Thymus (tissue), 11 donors: ENCODE measurements around the gene KAT2A. TPM values are rescaled to one million over a fixed set of nuclear protein-coding genes. Genes with fewer than 3 reads are reported as not detected.

Experiments used
- DNase-seq, 9 donors: peaks; one replicate each; pipeline ENCODE4 v3.0.0-alpha.2; 2013; ENCODE audit warnings: low spot score in 9 of 9, low read depth in 6 of 9, missing footprints in 1 of 9
- H3K27ac ChIP-seq, 2 donors: one replicate each; pipeline ENCODE4 v1.5.1; 2013; ENCODE audit warnings: control low read depth in 1 of 2, low read depth in 1 of 2, low read length in 1 of 2, mild to moderate bottlenecking in 1 of 2, moderate library complexity in 1 of 2
- H3K27me3 ChIP-seq, 2 donors: one replicate each; pipeline ENCODE4 v1.5.1; 2013; ENCODE audit warnings: low read length in 1 of 2; ENCODE audit not compliant: control insufficient read depth in 2 of 2, insufficient read depth in 1 of 2
- H3K36me3 ChIP-seq, 2 donors: one replicate each; pipeline ENCODE4 v1.5.1; 2013; ENCODE audit warnings: low read length in 1 of 2, mild to moderate bottlenecking in 1 of 2, moderate library complexity in 1 of 2; ENCODE audit not compliant: control insufficient read depth in 2 of 2, insufficient read depth in 2 of 2
- H3K4me1 ChIP-seq, 2 donors: one replicate each; pipeline ENCODE4 v1.5.1; 2013; ENCODE audit warnings: low read length in 2 of 2; ENCODE audit not compliant: control insufficient read depth in 2 of 2, insufficient read depth in 2 of 2
- H3K4me3 ChIP-seq, 2 donors: one replicate each; pipeline ENCODE4 v1.5.1; 2013; ENCODE audit warnings: low read length in 2 of 2, control low read depth in 1 of 2, mild to moderate bottlenecking in 1 of 2
- H3K9me3 ChIP-seq, 2 donors: one replicate each; pipeline ENCODE4 v1.5.1; 2013; ENCODE audit warnings: low read length in 1 of 2, mild to moderate bottlenecking in 1 of 2; ENCODE audit not compliant: control insufficient read depth in 2 of 2, insufficient read depth in 1 of 2
- WGBS: extraction: QIAGEN DNeasy Blood & Tissue Kit; methylation state at CpG from one replicate; pipeline ENCODE4 v1.1.7; 2013; 5-methylcytosine and 5-hydroxymethylcytosine counted together
- polyA plus RNA-seq: library from polyadenylated mRNA; stranded (reverse); fragments of 200-250 nt; gene quantifications from one replicate; pipeline ENCODE4 v1.2.3, GENCODE V29; 2013
- total RNA-seq: library from RNA; stranded (reverse); fragments of 120-200 nt; gene quantifications from one replicate; pipeline ENCODE4 v1.2.4, GENCODE V29; 2013
- donor health status: healthy.

Gene KAT2A
- total and polyA plus RNA-seq, 2 donors = 9.7 to 103 TPM

DNA sequence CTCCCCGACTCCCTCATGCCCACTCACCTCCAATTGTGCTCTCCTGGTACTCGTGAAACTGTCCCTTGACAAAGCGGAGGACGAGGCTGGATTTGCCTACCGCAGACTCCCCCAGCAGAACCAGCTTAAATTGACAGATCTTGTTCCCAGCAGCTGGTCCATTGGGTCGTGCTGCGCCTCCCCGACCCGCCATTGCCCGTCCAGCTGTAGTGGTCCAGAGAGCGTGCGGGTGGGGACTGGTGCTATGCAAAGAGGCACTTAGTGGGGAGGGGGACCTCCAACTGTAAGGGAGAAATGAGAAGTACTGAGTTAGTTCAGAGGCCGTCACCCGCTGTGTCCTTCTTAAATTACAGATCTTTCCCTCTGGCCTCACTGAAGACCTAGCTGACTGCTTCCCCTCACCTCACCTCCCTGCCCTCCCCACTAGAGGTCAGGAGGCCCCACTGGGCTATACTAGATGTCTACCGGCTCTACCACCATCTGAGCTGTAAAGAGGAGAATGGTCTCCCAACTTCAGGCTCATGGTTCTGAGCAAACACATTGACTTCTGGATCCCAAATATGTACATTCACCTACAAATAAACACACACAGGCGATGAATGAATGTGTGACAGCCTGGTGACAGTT lies 9.3 kb upstream of the KAT2A start:
- Histone ChIP-seq H3K27ac (no peak overlapping the region), H3K9me3 (no peaks in the 10 kb centered on the region), H3K36me3 (peaks cover 50 to 71% of the 10 kb centered on the region in 2 donors), H3K4me1 (peaks cover 29 to 33% of the 10 kb centered on the region in 2 donors), H3K27me3 (no peaks in the 10 kb centered on the region), H3K4me3 (no peak overlapping the region)
- 98% methylated on average over 16 of the region's 16 CpGs for WGBS
- DNase-seq = no peak

DNA sequence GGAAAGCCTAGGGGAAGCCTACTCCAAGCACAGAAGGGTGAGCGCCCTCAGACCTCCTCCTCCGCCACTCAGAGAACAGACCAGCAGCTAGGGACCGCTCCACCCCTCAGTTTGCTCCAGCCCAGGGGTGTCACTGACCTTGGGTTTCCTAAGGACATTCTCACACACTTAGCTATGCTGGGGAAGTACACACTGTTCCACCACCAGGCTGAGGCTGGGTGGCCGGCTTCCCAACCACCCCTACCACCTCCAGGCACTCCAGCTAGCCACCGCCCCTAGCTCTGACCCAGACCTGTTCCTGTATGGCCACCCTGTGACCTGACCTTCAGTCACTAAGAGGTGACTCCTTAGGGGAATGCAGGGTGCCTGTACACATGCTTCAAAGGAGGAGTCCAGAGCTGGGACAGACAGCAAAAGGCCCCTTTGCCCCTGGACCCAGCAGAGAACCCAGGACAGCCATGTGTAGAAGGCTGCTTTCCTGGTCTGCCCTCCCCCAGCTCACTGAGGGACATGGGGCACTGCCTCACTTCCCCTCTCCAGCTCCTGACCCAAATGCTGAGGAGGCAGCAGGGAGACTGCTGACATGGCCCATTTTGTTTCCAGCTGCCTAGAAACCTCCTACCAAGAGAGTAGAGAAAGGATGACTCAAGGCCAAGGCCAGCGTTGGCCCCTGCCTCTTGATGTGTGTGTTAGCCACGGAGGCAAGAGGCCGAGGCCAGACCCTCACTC lies 8.1 kb upstream of the KAT2A start:
- peaks cover 26 to 28% of the 10 kb centered on the region in 2 donors for H3K4me1 ChIP-seq
- peaks cover 59 to 72% of the 10 kb centered on the region in 2 donors for H3K36me3 ChIP-seq
- H3K27ac ChIP-seq = no peak overlapping the region
- no peak overlapping the region for H3K4me3 ChIP-seq
- 97% methylated on average over 8 of the region's 8 CpGs for WGBS
- no peaks in the 10 kb centered on the region for H3K9me3 ChIP-seq
- no peak for DNase-seq
- H3K27me3 ChIP-seq = no peaks in the 10 kb centered on the region

DNA sequence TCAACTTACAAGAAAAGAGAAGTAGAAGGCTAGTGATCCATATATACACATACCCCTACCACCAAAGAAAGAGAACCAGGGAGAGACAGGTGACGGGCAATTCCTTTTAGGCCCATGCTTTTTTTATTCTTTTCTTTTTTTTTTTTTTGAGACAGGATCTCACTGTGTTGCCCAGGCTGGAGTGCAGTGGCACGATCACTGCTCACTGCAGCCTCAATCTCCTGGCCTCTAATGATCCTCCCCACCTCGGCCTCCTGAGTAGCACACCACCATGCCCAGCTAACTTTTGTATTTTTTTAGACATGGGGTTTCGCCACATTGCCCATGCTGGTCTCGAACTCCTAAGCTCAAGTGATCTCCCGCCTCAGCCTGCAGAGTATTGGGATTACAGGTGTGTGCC lies 6.2 kb upstream of the KAT2A start:
- 90% methylated on average over 6 of the region's 6 CpGs for WGBS
- no peak for DNase-seq
- Histone ChIP-seq H3K4me3 (no peak overlapping the region), H3K27me3 (no peaks in the 10 kb centered on the region), H3K27ac (no peak overlapping the region), H3K36me3 (peaks cover 65 to 72% of the 10 kb centered on the region in 2 donors), H3K4me1 (peaks cover 9 to 11% of the 10 kb centered on the region in 2 donors), H3K9me3 (no peaks in the 10 kb centered on the region)

DNA sequence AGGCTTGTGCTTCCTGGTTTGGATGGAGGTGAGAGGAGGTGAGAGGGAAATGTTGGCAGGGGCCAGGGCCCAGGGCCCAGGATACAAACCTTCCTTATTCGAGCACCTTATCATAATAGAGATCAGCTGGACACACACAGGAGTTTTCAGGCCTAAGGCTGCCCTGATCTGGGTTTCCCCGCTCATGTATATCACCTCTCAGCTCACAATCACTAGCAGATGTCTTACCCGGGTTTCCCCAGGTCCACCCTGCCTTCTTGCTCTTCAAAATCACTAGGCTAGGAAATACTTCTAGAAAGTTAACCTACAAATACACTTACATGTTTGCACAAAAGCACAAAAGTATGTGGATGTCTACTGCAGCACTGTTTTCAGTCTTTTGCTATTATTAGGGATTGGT lies 5.7 kb upstream of the KAT2A start:
- Histone ChIP-seq H3K9me3 (no peaks in the 10 kb centered on the region), H3K36me3 (peaks cover 65 to 71% of the 10 kb centered on the region in 2 donors), H3K27ac (no peak overlapping the region), H3K27me3 (no peaks in the 10 kb centered on the region), H3K4me1 (peaks cover 4 to 5% of the 10 kb centered on the region in 2 donors), H3K4me3 (no peak overlapping the region)
- DNase-seq = no peak
- 93% methylated on average over 3 of the region's 3 CpGs for WGBS

DNA sequence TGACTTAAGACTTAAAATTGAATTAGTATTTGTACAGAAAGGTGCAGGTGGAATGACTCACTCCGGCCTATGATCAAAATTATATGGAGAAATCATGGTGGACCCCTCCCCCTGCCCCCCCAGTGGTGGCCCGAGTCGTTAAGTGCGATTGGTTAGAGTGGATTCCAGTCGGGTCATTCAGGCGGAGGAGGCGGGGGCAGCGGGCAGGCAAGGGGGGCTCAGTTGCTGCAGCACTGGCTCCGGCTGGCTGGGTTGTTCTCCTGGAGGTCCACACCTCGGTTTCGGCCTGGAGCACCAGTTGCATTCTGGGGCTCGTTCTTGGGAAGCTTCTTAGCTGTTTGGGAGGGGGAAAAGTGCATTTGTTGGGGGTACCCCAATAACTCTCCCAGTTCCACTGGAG lies 4.4 kb upstream of the KAT2A start:
- Histone ChIP-seq H3K4me1 (peaks cover 4 to 9% of the 10 kb centered on the region in 2 donors), H3K27ac (no peak overlapping the region), H3K27me3 (no peaks in the 10 kb centered on the region), H3K4me3 (no peak overlapping the region), H3K9me3 (no peaks in the 10 kb centered on the region), H3K36me3 (peaks cover 55 to 60% of the 10 kb centered on the region in 2 donors)
- WGBS = 98% methylated on average over 12 of the region's 12 CpGs
- no peak for DNase-seq

DNA sequence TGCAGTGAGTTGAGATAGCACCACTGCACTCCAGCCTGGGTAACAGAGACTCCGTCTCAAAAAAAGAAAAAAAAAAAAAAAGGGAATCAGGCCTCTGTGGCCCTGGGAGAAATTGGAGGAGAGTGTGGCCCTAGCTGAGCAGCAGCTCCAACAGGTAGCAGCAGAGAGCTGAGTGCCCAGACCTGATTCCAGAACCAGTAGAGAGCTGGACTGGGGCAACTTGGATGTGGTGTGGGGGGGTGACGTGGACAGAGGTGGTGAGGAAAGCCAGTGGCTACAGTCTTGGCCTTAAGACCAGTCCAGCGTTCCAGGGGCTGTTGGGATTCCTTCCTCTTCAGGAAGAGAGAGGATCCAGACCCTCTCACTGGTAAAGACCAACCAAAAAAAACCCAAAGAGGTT lies 3.1 kb upstream of the KAT2A start:
- no peak overlapping the region for H3K27ac ChIP-seq
- H3K36me3 ChIP-seq = peaks cover 42 to 47% of the 10 kb centered on the region in 2 donors
- no peaks in the 10 kb centered on the region for H3K27me3 ChIP-seq
- H3K9me3 ChIP-seq = no peaks in the 10 kb centered on the region
- no peak overlapping the region for H3K4me3 ChIP-seq
- peaks cover 4 to 16% of the 10 kb centered on the region in 2 donors for H3K4me1 ChIP-seq
- 99% methylated on average over 3 of the region's 3 CpGs for WGBS
- no peak for DNase-seq

DNA sequence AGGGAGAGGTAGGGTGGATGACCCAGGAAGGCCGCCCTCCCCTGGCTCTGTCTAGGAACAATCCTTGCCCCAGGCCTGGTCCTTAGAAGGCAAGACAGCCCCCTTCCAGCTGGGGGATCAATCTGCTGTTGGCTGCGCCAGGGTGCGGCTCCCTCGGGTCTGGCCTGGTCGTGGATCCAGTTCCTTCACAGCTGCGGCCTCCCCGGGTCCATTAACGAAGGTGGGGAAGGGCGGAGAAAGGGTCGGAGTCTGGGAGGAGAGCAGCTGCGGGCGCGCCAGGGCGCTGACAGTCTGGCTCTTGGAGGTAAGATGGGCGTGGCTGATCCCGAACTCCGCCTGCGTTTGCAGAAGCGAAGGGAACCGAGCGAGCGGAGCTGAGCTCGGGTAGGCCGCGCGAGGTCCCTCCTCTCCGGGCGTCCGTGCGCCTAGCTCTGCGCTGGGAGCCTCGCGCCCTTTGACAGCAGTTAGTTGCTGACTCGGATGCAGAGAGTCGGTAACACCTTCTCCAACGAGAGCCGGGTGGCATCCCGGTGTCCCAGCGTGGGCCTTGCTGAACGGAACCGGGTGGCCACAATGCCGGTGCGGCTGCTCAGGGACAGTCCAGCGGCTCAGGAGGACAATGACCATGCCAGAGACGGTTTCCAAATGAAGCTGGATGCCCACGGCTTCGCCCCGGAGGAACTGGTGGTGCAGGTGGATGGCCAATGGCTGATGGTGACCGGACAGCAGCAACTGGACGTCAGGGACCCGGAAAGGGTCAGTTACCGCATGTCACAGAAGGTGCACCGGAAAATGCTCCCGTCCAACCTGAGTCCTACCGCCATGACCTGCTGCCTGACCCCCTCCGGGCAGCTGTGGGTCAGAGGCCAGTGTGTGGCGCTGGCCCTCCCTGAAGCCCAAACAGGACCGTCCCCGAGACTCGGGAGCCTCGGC lies 1.5 kb upstream of the KAT2A start, which contains the start of gene HSPB9:
Gene HSPB9, plus strand, starts transcription at position 434 of the 933 bp plus-strand sequence. Its CDS starts 47 bp downstream, at position 481.
- DNase-seq = no peak
- Histone ChIP-seq H3K4me3 (no peak within 1 kb of the TSS), H3K4me1 (peaks cover 6 to 23% of the 10 kb centered on the region in 2 donors), H3K36me3 (peaks cover 26 to 36% of the 10 kb centered on the region in 2 donors), H3K9me3 (no peaks in the 10 kb centered on the region), H3K27me3 (no peaks in the 10 kb centered on the region), H3K27ac (peak within 1 kb of the TSS in 1 of 2 donors; percentile 44)
- WGBS = 97% methylated on average over 61 of the region's 61 CpGs

DNA sequence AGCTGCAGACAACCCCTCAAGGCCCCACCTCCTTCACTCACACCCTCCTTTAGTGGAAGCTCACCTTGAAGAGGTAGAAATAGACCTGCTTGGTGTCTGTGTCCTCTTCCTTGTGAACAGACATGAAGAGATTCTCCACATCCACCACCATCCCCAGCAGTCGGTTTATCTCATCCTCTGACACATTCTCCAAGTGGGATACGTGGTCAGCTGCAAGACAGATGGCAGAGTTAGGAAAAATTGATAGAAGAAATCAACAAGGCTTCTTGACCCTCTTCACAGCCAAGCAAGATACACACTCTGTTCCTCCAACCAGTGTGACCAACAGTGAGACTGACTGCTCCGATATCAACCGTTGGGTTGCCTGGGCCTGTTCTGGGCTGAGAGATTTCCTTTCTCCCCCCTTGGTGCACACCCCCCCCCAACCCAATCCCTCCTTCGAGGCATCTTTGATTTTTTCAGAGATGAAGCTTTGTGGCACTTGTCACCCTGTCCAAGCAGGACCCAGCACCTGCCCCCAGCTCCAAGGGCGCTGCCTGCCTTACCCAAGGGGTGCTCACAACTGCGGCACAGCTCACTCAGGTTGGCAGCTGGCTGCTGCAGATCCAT lies 902 bp downstream of the KAT2A start:
- 80% methylated on average over 7 of the region's 7 CpGs for WGBS
- H3K4me1 ChIP-seq = peaks cover 6 to 27% of the 10 kb centered on the region in 2 donors
- no peak overlapping the region for H3K27ac ChIP-seq
- H3K4me3 ChIP-seq = peak overlapping the region; percentile 52 to 81
- peaks cover 13 to 18% of the 10 kb centered on the region in 2 donors for H3K36me3 ChIP-seq
- no peaks in the 10 kb centered on the region for H3K9me3 ChIP-seq
- H3K27me3 ChIP-seq = no peaks in the 10 kb centered on the region
- no peak for DNase-seq
